Bronchial epithelial cell (primary cell): ENCODE measurements around the gene BOC. TPM values are rescaled to one million over a fixed set of nuclear protein-coding genes. Genes with fewer than 3 reads are reported as not detected.

Experiments used
- DNase-seq: peaks from one replicate; pipeline ENCODE4 v3.0.0-alpha.2; 2010; ENCODE audit warnings: low read depth
- FAIRE-seq: peaks from 2 replicates; lab custom pipeline; 2011; peaks lifted over from hg19 to GRCh38; lab: Jason Lieb, UNC
- H3K27me3 ChIP-seq: 2 replicates; pipeline ENCODE4 v1.5.1; 2011; ENCODE audit warnings: low read length; ENCODE audit not compliant: control insufficient read depth, insufficient read depth
- H3K36me3 ChIP-seq: 2 replicates; pipeline ENCODE4 v1.5.1; 2011; ENCODE audit warnings: low read length; ENCODE audit not compliant: control insufficient read depth, insufficient read depth
- H3K4me3 ChIP-seq: 2 replicates; pipeline ENCODE4 v1.5.1; 2011; ENCODE audit warnings: mild to moderate bottlenecking, low read depth, low read length, control low read depth
- CTCF ChIP-seq: IDR thresholded peaks from 2 replicates; pipeline ENCODE4 v1.5.1; 2011; ENCODE audit warnings: mild to moderate bottlenecking, moderate library complexity, low read length, control low read depth, inconsistent platforms; ENCODE audit not compliant: insufficient read depth, severe bottlenecking
- total RNA-seq: library from RNA; depleted of rRNA; stranded (reverse); fragments of >200 nt; gene quantifications from 2 replicates; pipeline ENCODE4 v1.2.1, GENCODE V29; 2014

BOC gene
- total RNA-seq, 1 donor from 2014 or later = 1.3 TPM

GRCh38 chr3:113242096-113242581 lies 30.8 kb downstream of the BOC start:
- Histone ChIP-seq H3K36me3 (no peaks in the 10 kb centered on the region), H3K4me3 (no peak overlapping the region), H3K27me3 (no peaks in the 10 kb centered on the region)
- no peak for FAIRE-seq
- no peak for DNase-seq
- TF ChIP-seq CTCF = no peak

GRCh38 chr3:113243071-113243470 lies 31.7 kb downstream of the BOC start:
- no peak overlapping the region for H3K4me3 ChIP-seq
- TF ChIP-seq CTCF = no peak
- no peaks in the 10 kb centered on the region for H3K36me3 ChIP-seq
- no peak for FAIRE-seq
- H3K27me3 ChIP-seq = no peaks in the 10 kb centered on the region
- no peak for DNase-seq

GRCh38 chr3:113243846-113244245 lies 32.5 kb downstream of the BOC start:
- TF ChIP-seq CTCF = no peak
- H3K36me3 ChIP-seq = no peaks in the 10 kb centered on the region
- FAIRE-seq (no peak), DNase-seq (no peak)
- no peaks in the 10 kb centered on the region for H3K27me3 ChIP-seq
- H3K4me3 ChIP-seq = no peak overlapping the region

- Histone ChIP-seq H3K27me3 (no peaks in the 10 kb centered on the region), H3K36me3 (no peaks in the 10 kb centered on the region), H3K4me3 (no peak overlapping the region)
- DNase-seq (no peak), FAIRE-seq (no peak)
- TF ChIP-seq CTCF = no peak
These were observed 34.4 kb downstream of the BOC start for GRCh38 chr3:113245761-113246161.

- H3K36me3 ChIP-seq = no peaks in the 10 kb centered on the region
- no peaks in the 10 kb centered on the region for H3K27me3 ChIP-seq
- no peak overlapping the region for H3K4me3 ChIP-seq
- DNase-seq (no peak), FAIRE-seq (no peak)
- TF ChIP-seq CTCF = no peak
These were observed 35.7 kb downstream of the BOC start for GRCh38 chr3:113247068-113247467.
